ENCODE data around the gene C18orf63. TPM values are rescaled to one million over a fixed set of nuclear protein-coding genes. Genes with fewer than 3 reads are reported as not detected.

The C18orf63 gene
- total RNA-seq, 2 experiments from 2014 or later = not detected

GRCh38 chr18:74381621-74382295 lies 66.1 kb downstream of the C18orf63 start:
- TF ChIP-seq, protein P1, sequence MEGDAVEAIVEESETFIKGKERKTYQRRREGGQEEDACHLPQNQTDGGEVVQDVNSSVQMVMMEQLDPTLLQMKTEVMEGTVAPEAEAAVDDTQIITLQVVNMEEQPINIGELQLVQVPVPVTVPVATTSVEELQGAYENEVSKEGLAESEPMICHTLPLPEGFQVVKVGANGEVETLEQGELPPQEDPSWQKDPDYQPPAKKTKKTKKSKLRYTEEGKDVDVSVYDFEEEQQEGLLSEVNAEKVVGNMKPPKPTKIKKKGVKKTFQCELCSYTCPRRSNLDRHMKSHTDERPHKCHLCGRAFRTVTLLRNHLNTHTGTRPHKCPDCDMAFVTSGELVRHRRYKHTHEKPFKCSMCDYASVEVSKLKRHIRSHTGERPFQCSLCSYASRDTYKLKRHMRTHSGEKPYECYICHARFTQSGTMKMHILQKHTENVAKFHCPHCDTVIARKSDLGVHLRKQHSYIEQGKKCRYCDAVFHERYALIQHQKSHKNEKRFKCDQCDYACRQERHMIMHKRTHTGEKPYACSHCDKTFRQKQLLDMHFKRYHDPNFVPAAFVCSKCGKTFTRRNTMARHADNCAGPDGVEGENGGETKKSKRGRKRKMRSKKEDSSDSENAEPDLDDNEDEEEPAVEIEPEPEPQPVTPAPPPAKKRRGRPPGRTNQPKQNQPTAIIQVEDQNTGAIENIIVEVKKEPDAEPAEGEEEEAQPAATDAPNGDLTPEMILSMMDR (IDR thresholded peaks at IDR 0.05) = no peak
- intact Hi-C loops (cut with DNase I, micrococcal nuclease) = no loop called here
- peaks cover 0 to 15% of the 10 kb centered on the region in 2 experiments for H3K9me3 ChIP-seq (ENCODE audit: control insufficient read depth in 1 of 2, insufficient read depth in 1 of 2, low read length in 2 of 2)
- Mint-ChIP-seq H3K9me3 (no peaks in the 10 kb centered on the region), H3K4me1 (ENCODE audit: low read depth) (peaks cover 28% of the 10 kb centered on the region), H3K4me3 (no peak overlapping the region), H3K36me3 (ENCODE audit: low read depth) (no peaks in the 10 kb centered on the region), H3K27me3 (no peaks in the 10 kb centered on the region), H3K27ac (no peak overlapping the region)
- H3K27me3 ChIP-seq (ENCODE audit: control insufficient read depth in 1 of 2, insufficient read depth in 2 of 2, low read length in 2 of 2) = no peaks in the 10 kb centered on the region
- H3K4me1 ChIP-seq (ENCODE audit: insufficient read depth, low read length) = peaks cover 25% of the 10 kb centered on the region
- no peak for DNase-seq
- no peak overlapping the region for H3K4me3 ChIP-seq (ENCODE audit: low read length)
- H3K27ac ChIP-seq (ENCODE audit: low read depth in 1 of 2, low read length in 2 of 2) = no peak overlapping the region
- CTCF ChIA-PET = no interaction called here
- no peaks in the 10 kb centered on the region for H3K36me3 ChIP-seq (ENCODE audit: insufficient read depth, low read length)
- ATAC-seq (ENCODE audit: poor library complexity) = no peak
- POLR2A ChIA-PET = interaction anchor here (1.1 to 1.2 kb wide), 2 partner anchors 8 to 28 kb away, joined by 3 to 6 read pairs; no protein-coding TSS in a partner anchor

DNA sequence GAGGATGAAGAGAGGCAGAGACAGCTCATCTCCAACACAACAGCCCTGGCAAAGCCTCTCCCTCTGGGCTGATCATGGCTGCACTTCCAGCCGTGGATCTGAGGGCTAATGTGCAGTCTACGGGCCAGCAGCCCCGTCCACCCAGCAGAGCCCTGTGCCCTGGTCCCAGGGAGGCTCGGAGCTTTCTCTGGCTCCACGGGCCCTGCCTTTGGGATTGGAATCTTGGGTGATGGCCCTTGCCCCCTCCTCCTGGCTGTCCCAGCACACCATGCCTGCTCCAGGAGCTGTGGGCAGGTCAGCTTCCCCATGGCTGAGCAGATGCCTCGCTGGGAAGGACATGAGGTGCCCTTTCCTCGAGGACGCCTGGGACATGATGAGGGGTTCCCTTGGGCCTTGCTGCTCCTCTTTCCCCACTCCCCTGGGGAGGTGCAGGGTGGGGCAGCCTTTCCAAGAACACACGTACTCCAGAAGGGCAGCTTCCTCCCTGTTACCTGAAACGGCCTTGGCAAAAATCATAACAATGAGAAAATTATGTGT lies 66.9 kb downstream of the C18orf63 start:
- H3K36me3 ChIP-seq (ENCODE audit: insufficient read depth, low read length) = no peaks in the 10 kb centered on the region
- POLR2A ChIA-PET = interaction anchor here (1.1 to 1.2 kb wide), 2 partner anchors 9 to 29 kb away, joined by 3 to 6 read pairs; no protein-coding TSS in a partner anchor

DNA sequence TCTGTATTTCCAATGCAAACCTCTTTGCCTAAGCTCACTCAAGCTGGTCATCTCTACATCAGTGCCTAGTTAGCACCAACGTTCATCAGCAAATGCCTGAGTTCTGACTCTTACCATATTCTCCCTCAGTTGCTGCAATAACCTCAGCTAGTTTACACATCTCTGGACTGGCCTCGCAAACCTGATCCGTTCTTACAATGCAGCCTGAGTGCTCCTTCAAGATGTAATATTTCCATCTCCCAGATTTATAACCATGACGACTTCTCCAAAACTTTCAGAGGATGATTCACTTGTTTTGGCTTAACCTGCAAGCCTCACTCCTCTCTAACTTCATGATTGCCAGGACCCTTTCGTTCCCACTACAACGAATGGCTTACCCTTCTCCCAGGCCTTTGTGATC lies 71.7 kb downstream of the C18orf63 start:
- intact Hi-C loops (cut with DNase I, micrococcal nuclease) = no loop called here
- Mint-ChIP-seq H3K27ac (no peak overlapping the region), H3K27me3 (no peaks in the 10 kb centered on the region), H3K4me3 (no peak overlapping the region), H3K36me3 (ENCODE audit: low read depth) (no peaks in the 10 kb centered on the region), H3K9me3 (no peaks in the 10 kb centered on the region), H3K4me1 (ENCODE audit: low read depth) (peaks cover 13% of the 10 kb centered on the region)
- Histone ChIP-seq H3K9me3 (ENCODE audit: control insufficient read depth in 1 of 2, insufficient read depth in 1 of 2, low read length in 2 of 2) (peaks cover 0 to 4% of the 10 kb centered on the region in 2 experiments), H3K27ac (ENCODE audit: low read depth in 1 of 2, low read length in 2 of 2) (no peak overlapping the region), H3K36me3 (ENCODE audit: insufficient read depth, low read length) (no peaks in the 10 kb centered on the region), H3K4me3 (ENCODE audit: low read length) (no peak overlapping the region), H3K27me3 (ENCODE audit: control insufficient read depth in 1 of 2, insufficient read depth in 2 of 2, low read length in 2 of 2) (no peaks in the 10 kb centered on the region), H3K4me1 (ENCODE audit: insufficient read depth, low read length) (peaks cover 10% of the 10 kb centered on the region)
- ChIA-PET CTCF (no interaction called here), POLR2A (interaction anchor here (1.5 kb wide), 1 partner anchor 10 kb away, joined by 6 read pairs; no protein-coding TSS in a partner anchor)
- ATAC-seq (ENCODE audit: poor library complexity) = no peak
- DNase-seq = no peak
- TF ChIP-seq, protein P1 (IDR thresholded peaks at IDR 0.05) = no peak

More for the DNA sequence above, 66.9 kb downstream of the C18orf63 start:
- TF ChIP-seq, protein P1 (IDR thresholded peaks at IDR 0.05) = no peak
- no peak overlapping the region for H3K27ac ChIP-seq (ENCODE audit: low read depth in 1 of 2, low read length in 2 of 2)
- peaks cover 17% of the 10 kb centered on the region for H3K4me1 ChIP-seq (ENCODE audit: insufficient read depth, low read length)
- no peak overlapping the region for H3K4me3 ChIP-seq (ENCODE audit: low read length)
- no peaks in the 10 kb centered on the region for H3K27me3 ChIP-seq (ENCODE audit: control insufficient read depth in 1 of 2, insufficient read depth in 2 of 2, low read length in 2 of 2)
- H3K27me3 Mint-ChIP-seq = no peaks in the 10 kb centered on the region
- H3K36me3 Mint-ChIP-seq (ENCODE audit: low read depth) = no peaks in the 10 kb centered on the region
- ATAC-seq (ENCODE audit: poor library complexity) (no peak), DNase-seq (no peak)
- H3K9me3 ChIP-seq (ENCODE audit: control insufficient read depth in 1 of 2, insufficient read depth in 1 of 2, low read length in 2 of 2) = peaks cover 0 to 15% of the 10 kb centered on the region in 2 experiments
- intact Hi-C loops (cut with DNase I, micrococcal nuclease) = no loop called here
- CTCF ChIA-PET = no interaction called here
- H3K4me3 Mint-ChIP-seq = no peak overlapping the region
- H3K4me1 Mint-ChIP-seq (ENCODE audit: low read depth) = peaks cover 23% of the 10 kb centered on the region
- H3K9me3 Mint-ChIP-seq = no peaks in the 10 kb centered on the region
- H3K27ac Mint-ChIP-seq = no peak overlapping the region
